Activated T-helper 1 cell treated with Interleukin-2 at 50 U/mL for 16 hours (primary cell): ENCODE measurements around the gene ASAP2.

Experiments used
- DNase-seq: peaks from one replicate; pipeline ENCODE4 v3.0.0-alpha.2; 2020; ENCODE audit warnings: low read depth

The ASAP2 gene

DNA sequence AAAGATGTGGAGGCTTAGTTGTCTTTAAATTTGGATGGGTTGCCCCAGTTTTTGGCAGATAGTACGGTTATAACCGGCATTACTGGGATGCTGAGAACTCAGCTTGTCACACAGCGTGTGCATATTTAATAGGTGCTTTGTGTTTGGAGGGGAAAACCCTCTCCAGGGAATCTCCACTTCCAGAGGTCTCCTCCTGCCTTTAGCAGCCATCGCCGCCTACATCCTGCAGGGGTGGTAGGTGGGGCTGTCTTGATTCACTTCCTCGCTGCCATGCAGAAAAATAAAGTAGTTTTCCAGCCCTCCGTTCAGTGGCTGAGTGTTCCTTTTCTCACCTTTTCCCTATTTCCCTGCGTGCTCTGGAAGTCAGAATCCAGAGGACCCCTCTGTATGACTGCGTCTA lies 140.3 kb downstream of the ASAP2 start:
- DNase-seq = no peak

DNA sequence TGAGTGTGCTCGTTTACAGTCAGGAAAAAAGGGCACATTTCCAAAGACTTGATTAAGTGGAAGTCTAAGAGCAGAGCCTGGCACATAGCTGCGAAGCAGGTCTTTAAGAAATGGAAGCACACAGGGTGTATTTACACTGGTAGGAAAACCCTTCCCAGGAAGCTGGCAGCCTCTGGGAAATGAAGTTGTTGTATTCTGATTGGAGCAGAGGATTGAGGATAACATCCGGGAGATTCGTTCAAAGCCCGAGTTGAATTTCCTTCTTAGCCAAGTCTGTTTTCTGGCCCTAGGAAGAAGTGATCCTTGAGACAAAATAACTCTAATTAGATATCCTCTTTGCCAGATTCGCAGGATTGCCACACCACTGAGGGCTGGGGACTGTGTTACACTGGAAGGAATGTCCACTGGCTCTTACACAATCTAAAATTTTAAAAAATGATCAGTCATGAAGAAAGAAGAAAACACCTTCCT lies 140.8 kb downstream of the ASAP2 start:
- DNase-seq = no peak

GRCh38 chr2:9354318-9354717 lies 147.7 kb downstream of the ASAP2 start:
- DNase-seq = no peak

DNA sequence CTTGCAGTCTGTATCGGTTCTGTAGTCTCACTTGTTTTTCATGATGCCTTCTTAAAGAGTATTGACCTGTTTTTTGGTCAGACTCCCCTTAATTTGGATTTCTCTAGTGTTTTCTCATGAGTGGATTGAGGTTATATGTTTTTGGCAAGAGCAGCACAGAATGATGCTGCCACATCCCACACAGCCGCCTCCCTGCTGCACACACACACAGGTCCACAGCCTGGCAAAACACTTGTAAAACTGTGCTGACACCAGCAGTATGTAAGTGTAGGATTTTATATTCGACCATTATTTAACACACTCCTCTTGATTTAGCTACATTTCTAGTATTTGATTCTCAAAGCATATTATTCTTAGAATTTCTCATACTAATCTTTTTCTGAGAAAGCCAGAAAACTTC lies 148.7 kb downstream of the ASAP2 start:
- DNase-seq = no peak

DNA sequence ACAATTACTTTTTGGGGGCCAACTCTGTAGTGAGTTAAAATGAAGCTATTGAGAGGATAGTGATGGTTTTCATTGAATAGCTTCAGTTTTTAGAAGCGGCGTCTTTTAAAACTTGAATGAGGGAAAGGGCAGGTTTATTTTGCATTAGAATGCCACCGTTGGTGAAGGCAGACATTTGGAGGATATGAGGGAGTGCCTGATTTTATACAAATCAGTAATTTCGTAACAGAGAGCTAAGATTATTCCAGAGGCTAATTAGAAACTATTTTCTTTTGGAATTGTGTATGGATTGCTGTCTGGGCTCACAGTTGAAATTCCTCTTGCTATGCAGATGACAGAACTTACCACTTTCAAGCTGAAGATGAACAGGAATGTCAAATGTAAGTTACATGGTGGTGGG lies 149.1 kb downstream of the ASAP2 start:
- no peak for DNase-seq

GRCh38 chr2:9356261-9356660 lies 149.6 kb downstream of the ASAP2 start:
- DNase-seq = no peak

DNA sequence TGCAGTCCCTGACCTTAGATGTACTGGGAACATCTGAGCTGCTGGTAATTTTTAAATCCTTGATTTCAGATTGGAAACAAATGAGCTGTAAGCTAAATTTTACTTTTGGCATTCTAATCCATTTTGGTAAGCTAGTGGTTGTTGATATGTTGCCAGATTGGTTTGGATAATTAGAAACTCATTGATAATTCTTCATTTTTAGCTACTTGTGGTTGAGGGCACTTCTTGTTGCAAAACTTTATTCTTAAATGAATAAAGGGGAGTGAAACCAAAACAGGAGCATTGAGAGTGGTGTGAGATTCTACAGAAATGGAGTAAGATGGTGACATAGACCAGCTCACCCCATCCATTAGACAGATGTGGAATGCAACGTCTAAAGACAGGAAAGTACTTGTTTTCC lies 152.2 kb downstream of the ASAP2 start:
- no peak for DNase-seq

- DNase-seq = no peak
Observed at GRCh38 chr2:9359463-9359862, 152.9 kb downstream of the ASAP2 start.

DNA sequence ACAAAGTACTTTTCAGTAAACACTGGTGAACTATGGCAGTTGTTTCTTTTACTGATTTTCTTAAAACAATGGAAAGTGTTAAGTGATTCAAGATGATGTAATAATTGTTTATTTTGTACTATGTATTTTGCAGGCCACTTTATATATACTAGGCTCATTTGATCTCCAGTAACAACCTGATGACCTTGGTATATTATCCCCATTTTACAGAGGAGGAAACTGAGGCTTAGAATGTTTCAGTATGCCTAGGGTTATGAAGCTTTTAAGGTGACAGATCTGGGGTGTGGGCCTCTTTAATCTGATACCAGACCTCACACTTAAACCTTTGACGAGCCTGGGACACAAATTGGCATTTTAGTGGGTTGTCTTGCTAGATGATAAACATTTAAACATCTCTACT lies 153.5 kb downstream of the ASAP2 start:
- no peak for DNase-seq

DNA sequence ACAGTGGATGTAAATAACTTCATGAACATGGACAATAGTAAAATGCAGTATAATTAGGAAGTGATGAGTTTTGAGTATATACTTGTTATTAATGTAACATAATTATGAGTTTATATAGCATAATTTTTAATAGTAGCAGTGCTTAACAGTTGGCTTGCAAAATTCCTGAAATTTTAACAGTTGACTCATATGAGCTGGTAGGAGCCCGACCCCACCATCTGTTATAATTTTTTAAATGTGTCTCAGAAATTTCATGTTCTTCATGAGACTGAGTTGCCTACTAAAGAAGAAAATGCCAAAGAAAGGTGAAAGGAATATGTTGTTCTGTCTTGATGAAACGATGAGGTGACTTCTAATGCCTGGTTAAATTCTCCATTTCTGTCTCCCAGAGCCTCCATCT lies 154.1 kb downstream of the ASAP2 start:
- no peak for DNase-seq

DNA sequence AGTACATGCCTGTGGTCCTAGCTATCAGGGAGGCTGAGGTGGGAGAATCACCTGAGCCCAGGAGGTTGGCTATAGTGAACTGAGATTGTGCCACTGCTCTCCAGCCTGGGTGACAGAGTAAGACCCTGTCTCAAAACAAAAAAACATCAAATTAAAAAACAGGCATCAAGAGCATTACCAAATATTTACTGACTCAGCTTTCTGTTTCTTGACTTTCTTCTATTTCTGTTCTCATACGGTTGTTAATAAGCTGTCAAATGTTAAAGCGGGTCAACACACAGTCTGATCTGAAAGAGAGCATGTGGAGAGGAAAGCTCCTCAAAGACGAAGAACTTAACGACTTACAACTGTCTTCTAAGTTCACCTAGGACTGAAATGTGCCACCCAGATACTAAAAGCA lies 157.8 kb downstream of the ASAP2 start:
- DNase-seq = no peak

GRCh38 chr2:9364791-9365497 lies 158.3 kb downstream of the ASAP2 start:
- no peak for DNase-seq

- DNase-seq = no peak
Observed at GRCh38 chr2:9365498-9366019, 158.9 kb downstream of the ASAP2 start.

DNA sequence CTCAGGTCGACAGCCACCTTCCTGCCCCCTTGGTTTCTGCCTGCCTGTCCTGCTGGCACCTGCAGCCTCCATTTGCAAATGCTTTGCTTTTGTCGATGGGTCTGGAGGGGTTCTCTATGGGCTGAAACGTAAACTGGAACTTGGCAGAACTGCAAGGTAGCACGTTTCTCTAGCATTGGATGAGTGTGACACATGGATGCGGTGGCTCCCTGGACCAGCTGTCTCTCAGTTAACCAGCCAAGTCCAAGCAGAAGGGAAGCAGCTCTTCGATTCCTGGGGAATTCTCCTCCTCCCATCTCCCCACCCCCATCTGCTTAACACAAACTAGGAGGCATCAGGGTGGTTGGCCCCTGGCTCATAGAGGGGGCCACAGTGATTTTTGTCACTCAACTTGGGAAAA lies 159.4 kb downstream of the ASAP2 start:
- DNase-seq = no peak

GRCh38 chr2:9370746-9371145 lies 164.1 kb downstream of the ASAP2 start:
- DNase-seq = no peak

- no peak for DNase-seq
Observed at GRCh38 chr2:9373047-9373446, 166.4 kb downstream of the ASAP2 start.

DNA sequence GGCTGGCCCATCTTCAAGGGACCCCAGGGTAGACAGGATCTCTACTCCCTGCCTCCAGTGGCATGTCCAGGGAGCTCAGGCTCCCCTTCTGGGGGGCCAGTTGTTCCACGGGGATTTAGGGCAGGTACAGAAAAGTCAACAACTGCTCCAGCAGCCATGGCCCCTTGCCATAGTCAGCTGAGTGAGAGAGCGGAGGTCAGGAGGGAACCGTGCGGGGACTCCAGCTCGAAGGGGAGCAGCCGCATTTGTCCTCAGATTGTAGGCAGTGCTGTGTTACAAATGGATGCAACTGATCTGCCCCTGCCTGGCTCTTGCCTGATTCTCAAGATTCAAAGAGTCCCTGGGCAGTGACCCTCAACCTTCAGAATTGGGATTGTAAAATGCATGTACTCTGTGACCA lies 166.9 kb downstream of the ASAP2 start:
- DNase-seq = no peak

DNA sequence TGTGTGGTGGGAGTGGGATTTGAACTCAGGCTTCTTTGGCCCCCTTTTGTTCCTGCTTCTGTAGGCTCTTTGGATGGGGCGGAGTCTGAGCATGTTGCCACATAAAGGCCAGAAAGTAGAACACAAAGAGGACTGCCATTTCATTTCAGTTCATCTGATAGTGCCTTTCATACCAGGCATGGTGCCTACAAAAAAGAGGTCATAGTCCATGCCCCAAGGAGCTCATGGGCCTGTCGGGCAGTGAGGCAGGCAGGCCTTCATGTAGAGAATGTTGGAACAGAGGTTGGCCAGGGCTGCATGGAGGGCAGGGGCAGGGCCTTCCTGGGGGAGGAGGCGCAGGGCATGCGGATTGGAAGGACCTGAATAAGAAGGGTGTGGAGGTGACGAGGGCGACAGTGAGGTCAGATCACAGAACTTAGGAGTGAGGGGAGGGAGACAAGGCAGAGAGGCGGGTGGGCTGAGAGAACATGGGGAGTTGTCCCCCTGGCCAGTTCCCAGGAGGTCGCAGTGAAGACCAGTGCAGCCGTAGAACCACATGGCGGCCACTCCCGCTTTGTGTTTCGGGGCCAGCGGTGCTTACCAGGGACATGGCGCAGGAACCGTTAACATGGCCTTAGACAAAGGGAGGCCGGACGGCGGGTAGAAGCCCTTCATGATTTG lies 167.6 kb downstream of the ASAP2 start:
- no peak for DNase-seq

GRCh38 chr2:9375857-9376428 lies 169.3 kb downstream of the ASAP2 start:
- no peak for DNase-seq

- DNase-seq = no peak
Observed at GRCh38 chr2:9377461-9378097, 171.0 kb downstream of the ASAP2 start.

- DNase-seq = no peak
Observed at GRCh38 chr2:9378433-9379390, 172.1 kb downstream of the ASAP2 start.

DNA sequence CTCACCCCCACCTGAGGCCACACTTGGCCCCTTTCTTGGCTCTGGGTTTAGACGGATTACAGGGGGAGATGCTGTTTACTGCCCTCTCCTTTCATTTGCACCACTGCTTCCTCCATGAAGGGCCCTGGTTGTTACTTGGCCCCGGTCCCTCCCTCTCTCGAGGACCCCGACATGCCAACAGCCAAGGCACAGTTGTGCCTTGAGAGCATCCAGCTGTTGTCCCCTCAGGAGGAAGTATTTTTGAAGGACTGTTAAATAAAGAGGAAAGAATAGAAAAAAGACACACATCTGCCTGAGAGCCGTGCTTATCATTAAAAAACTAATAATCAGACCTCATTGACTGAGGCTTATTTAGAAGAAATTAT lies 172.8 kb downstream of the ASAP2 start:
- no peak for DNase-seq
